ENCODE measurements around the gene FMO2. TPM values are rescaled to one million over a fixed set of nuclear protein-coding genes. Genes with fewer than 3 reads are reported as not detected.
"Not testable (repeated sequence)": the region's sequence is repeated elsewhere in the genome, so short reads cannot be mapped to it uniquely, and the experiment has no call there.

FMO2 gene
- total RNA-seq, 2 donors from 2014 or later = 0.76 to 1.4 TPM

DNA sequence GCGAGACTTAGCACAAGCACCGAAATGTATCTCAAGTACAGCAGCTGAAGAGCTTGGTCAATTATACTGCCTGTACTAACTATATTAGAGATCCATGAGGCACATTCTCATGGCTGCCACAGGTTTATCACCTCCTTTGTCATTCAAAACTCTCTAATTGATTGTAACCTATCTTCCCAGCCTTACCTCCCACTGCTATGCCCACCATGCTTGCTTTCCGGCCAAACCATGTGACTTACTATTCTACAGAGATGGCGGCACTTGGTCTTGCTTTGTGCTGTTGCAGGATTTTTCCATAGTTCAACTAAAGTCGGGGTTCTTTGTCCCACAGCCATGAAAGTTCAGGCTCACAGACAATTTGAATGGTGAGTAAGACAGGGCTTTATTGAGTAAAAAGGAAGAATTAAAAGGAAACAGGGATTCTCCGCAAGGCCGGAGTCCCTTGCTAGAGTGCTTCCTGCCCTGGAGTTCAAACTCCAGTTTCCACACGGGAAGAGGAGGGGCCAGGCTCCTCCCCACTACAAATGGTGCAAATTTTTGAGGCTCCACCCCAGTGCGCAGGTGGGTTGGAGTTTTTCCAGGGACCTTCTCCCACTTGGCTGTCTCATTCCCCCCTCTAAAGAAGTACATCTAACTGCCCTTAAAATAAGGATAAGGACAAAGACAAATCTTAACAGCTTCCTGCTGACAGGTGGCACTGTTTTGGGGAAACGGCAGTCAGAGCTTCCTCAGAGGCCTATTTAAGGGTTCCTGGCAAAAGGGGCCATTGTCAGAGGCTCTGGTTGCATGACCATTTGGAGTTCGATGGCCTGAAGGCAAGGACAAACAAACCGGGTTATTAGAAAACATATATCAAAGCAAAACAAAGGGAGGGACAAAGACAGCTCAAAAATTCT, 28.7 kb downstream of the FMO2 start:
- intact Hi-C loops (cut with DNase I, micrococcal nuclease) = no loop called here
- ATAC-seq = no peak
- no peak for DNase-seq

DNA sequence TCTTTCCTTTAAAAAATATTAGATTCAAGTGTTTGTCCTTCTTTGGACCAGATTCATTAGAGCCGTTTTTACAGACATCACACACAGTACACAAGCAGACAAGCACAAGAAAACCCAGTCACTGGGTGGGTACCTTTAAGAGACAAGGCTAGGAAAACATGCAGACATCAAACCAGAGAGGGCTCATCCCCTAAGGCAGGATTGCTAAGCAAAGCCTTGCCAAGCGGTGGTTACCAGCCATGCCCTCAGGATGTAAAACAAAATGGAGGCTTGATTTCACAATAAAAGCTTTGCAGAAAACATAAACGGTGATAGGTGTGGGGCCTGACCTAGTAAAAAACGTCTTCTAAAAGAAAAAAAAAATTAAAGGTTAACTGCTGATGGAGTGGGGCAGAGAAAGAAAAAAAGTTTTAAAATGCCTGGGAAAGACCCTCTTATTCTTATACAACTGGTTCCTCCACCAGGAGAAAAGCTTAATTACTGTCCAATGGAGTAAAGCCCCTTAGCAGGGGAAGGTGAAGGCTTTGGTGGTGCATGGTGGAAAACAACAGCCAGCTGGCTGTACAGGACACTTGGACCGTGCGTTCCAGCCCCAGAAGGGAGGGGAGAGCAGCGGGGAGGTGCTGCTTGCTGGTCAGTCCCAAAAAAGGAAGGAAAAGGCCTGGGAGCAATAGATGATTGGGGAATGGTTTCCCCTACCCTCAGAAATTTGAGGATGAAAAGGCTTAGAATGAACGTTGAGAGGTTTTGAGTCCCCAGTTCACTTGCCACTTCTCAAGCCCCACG, 32.8 kb downstream of the FMO2 start:
- DNase-seq (no peak), ATAC-seq (no peak)
- intact Hi-C loops (cut with DNase I, micrococcal nuclease) = no loop called here

DNA sequence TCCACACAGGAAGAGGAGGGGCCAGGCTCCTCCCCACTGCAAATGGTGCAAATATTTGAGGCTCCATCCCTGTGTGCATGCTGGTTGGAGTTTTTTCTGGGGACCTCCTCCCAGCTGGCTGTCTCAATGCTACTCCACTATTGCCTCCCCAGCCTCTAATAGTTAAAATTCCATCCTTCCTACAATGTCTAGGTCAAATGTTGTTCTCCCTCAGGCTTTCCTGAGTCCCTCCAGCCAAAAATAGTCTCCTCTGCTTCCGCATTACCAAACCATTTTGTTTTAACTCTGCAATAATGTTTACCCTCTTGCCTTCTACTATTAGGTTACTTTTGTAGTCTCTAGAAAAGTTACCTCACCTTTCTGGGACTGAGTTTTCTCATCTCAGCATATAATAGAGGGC, 33.6 kb downstream of the FMO2 start:
- DNase-seq = no peak
- intact Hi-C loops (cut with DNase I, micrococcal nuclease) = no loop called here
- no peak for ATAC-seq

DNA sequence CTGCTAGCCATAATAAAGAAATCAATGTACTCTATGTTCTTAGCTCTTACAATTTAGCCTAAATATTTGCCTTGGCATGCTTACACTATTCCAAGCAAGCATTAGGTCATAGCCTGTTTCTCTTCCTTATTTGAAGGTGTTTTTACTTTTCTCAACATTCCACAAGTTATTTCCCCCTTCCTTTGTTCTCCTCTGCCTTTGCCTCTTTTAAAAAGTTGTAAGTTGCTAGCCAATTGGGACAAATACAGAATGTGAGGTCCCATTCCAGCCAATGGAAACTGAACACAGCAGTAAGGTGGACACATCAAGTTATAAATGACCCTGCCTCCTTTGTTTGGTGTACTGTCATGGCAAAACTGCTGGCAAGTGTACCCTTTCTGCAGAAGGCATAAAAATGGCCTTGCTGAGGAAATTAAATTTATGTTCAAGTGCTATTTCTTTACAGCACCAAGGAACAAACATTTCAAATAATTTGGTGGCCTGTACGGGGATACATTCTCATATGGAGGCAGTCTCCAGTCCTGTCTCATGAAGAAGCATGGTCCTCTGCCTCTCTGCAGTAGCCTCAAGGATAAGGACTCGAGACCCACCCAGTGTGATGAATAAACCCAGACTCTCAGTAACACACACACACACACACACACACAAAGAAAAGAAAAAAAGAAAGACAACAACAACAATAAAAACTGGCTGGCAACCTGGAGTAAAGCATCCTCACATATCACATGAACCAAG, 34.4 kb downstream of the FMO2 start:
- ATAC-seq = no peak
- intact Hi-C loops (cut with DNase I, micrococcal nuclease) = loop anchor here in 1 of 2 donors (10.0 kb wide), 2 partner anchors 135 to 255 kb away; no protein-coding TSS in a partner anchor
- no peak for DNase-seq

DNA sequence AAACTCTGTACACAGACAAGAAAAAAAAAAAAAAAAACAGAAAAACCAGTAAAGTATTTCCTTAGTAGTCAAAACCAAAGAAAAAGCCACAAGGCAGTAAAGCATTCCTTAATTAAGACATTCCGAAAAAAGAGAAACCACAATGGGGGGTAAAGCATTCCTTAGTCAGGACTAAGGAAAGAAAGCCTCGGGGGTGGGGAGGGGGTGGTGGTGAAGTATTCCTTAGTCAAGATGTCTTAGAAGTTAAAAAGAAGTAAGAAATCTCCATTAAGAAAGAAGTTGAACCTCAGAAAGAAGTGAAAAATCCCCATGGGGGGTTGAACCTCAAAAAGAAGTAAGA, 35.0 kb downstream of the FMO2 start:
- ATAC-seq (no peak), DNase-seq (no peak)
- intact Hi-C loops (cut with DNase I, micrococcal nuclease) = loop anchor here in 1 of 2 donors (10.0 kb wide), 2 partner anchors 135 to 255 kb away; no protein-coding TSS in a partner anchor

DNA sequence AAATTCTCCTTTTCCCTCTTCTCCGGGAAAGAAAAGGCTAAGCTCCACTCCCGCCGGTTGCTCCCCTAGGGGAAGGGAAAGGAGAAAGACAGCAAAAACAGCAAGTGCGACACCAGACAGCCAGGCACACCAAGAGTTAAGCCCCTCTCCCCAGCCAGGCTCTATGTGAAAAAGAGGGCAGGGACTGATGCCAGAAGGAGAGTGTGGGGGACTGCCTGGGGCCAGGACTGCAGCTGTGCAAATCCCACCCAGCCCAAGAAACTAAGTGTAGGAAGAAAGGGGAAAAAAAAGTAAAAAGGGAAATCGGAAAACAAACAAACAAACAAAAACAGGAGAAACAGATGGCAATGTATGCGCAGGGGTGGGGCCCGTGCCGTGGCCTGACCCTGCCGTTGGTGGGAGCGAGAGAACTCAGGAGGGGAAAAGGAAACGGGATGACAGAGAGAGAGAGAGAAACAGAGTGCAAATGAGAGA, 35.5 kb downstream of the FMO2 start:
- DNase-seq (no peak), ATAC-seq (no peak)
- intact Hi-C loops (cut with DNase I, micrococcal nuclease) = loop anchor here in 1 of 2 donors (10.0 kb wide), 2 partner anchors 136 to 256 kb away; no protein-coding TSS in a partner anchor

DNA sequence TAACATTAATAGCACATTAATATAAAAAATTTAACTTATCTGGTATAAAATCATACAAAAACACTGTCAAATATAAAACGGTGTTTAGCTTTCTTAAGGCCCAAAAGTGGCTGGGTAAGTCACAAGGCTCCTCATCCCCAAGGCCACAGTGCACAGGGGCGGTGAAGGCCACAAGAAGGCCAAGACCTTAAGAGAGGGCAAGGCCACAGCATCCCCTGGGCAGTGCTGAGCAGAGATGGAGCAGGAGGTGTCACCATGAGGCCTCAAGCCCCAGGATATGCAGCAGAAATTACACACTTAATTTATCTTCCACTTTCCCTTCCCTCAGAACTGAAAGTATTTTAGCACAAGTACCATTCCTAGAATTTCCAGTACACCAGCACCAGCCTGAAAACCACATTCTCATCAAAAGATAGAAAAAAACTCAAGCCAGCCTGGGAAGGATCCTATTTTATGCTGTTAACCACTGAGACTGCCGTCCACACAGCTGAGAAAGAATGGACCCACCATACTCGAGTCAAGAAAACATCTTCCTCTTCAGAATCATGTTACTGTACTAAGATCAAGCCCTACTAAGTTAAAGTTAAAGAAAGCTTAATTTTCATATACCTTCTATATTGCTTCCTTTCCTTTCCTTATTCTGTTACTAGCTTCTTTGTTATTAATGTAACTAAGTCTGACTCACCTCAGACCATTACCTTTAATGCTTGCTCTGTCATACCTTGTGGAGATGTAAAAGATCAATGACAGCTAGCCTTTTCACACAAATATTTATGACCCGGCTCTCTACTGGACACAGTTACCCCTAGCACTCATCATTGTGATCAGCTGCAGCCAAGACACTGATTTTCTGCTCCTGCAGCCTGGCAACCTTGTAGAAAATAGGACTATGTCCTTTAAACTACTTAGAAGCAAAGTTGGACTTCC, 36.8 kb downstream of the FMO2 start:
- ATAC-seq = no peak
- no peak for DNase-seq
- intact Hi-C loops (cut with DNase I, micrococcal nuclease) = loop anchor here in 1 of 2 donors (10.0 kb wide), 2 partner anchors 137 to 257 kb away; no protein-coding TSS in a partner anchor

DNA sequence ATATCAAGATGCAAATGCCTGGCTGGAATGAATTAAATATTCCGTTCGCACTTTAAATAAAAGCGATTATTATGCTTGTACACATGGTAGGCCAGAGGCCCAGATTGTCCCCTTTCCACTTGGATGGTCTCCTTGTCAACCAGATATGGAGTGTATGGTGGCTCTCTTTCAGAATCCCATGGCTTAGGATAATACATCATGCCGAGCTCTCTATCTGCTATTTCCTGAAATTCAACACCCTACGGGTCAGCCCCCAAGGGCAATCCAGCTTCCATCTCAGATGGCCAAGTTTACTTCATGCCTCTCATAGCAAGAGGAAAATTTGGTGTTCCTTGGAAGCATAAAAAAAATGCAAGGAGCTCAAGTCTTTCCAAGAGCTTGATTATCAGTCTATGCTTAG, 37.8 kb downstream of the FMO2 start:
- ATAC-seq (no peak), DNase-seq (no peak)
- intact Hi-C loops (cut with DNase I, micrococcal nuclease) = loop anchor here in 1 of 2 donors (10.0 kb wide), 2 partner anchors 138 to 258 kb away; no protein-coding TSS in a partner anchor

DNA sequence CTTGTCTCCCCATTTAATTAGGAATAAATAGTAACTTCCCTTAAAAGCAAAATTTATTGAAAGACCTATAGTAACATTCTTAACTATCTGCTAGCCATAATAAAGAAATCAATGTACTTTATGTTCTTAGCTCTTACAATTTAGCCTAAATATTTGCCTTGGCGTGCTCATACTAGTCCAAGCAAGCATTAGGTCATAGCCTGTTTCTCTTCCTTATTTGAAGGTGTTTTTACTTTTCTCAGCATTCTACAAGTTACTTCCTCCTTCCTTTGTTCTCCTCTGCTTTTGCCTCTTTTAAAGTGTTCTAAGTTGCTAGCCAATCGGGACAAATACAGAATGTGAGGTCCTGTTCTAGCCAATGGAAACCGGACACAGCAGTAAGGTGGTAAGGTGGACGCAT, 39.2 kb downstream of the FMO2 start:
- intact Hi-C loops (cut with DNase I, micrococcal nuclease) = loop anchor here in 1 of 2 donors (10.0 kb wide), 2 partner anchors 139 to 259 kb away; no protein-coding TSS in a partner anchor
- not testable (repeated sequence) for DNase-seq, ATAC-seq

DNA sequence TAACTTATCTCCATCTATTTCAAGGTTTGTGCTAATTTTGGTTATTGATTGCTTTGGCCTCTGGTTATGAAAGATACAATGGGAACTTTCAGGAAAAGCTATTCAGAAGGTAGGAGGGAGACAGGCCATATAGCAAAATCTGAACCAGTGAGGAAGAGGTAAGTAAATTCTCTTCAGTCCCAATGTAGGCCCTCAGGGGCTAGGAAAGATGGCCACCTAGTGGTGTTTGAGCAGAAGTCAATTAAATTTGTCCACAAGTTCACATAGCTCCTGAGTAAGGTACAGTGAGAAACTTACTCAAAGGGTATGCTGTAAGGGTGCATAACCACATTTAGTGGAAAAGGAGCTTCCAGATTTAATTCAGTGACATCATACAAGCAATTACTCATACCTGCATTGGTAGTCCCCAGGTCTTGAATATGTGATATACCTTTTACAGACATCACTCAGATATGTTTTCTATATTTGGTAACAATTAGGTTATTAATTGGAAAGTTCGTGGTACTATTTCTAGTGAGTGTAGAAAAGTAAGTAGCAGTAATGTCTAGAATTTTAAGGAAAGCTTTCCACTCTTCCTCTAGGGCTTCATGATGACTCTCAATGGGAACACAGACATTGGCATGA, 41.8 kb downstream of the FMO2 start:
- DNase-seq (peak in 1 of 2 donors; percentile 26), ATAC-seq (peak; percentile 94)

DNA sequence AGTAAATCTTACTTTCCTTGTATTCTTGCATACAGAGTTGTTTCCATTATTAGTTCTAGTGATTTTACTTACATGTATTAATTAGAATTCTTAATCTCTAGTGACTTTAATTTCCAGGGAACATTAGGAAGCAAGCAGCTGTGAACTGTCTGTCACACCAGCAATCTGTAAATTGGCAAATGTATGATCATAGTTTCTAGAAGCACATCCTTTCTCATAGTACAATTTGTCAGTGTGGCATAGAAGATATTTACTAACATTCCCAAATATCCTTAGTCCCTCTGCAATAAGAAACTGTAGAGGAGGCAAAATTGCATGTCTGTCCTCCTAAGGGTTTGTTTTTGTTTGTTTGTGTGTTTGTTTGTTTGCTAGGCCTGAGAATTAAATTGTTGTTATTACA, 46.2 kb downstream of the FMO2 start:
- no peak for ATAC-seq
- intact Hi-C loops (cut with DNase I, micrococcal nuclease) = no loop called here
- DNase-seq = no peak

More for the DNA sequence above, 41.8 kb downstream of the FMO2 start:
- intact Hi-C loops (cut with DNase I, micrococcal nuclease) = loop anchor here in 1 of 2 donors (10.0 kb wide), 2 partner anchors 142 to 262 kb away; no protein-coding TSS in a partner anchor

DNA sequence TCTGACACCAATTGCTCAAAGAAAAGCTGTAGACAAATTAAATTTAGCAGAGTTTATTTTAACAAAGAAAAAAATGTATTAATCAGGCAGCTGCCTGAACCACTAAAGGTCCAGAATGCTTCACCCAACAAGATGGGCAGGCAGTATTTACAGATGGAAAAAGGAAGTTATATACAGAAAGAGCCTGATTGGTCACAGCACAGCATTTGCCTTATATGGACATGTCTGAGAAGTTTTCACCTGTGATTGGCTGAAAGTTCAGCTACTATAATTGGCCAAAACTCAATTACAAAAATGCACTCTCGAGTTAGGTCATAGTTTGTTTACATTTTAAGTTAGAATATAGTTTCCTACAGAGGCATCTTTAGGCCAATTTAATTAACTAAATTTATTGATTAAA, 48.1 kb downstream of the FMO2 start:
- intact Hi-C loops (cut with DNase I, micrococcal nuclease) = no loop called here
- ATAC-seq (no peak), DNase-seq (no peak)

DNA sequence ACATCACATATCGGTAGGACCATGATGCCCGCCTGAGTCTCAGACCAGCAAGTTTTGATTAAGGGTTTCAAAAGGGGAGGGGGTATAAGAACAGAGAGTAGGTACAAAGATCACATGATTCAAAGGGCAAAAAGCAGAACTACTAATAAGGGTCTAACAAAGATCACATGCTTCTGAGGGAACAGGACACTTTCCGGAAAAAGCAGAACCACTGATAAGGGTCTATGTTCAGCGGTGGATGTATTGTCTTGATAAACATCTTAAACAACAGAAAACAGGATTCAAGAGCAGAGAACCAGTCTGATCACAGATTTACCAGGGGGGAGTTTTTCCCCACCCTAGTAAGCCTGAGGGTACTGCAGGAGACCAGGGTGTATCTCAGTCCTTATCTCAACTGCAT, 51.1 kb downstream of the FMO2 start:
- intact Hi-C loops (cut with DNase I, micrococcal nuclease); ATAC-seq; DNase-seq: not testable (repeated sequence)

DNA sequence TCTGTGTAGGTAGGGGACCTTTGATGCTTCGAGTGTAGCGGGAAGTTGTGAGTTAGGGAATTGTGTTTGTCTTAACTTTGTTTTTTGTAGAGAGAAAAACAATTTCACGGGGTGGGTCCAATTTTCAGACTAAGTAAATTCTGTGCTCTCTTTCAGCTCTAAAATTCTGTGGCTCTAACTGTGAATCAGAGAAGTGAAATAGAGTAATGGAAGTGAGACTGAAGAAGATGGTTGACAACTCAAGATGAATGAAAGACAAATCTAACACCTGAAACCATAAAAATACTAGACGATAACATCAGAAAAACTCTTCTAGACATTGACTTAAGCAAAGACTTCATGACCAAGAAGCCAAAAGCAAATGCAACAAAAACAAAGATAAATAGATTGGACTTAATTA, 58.8 kb downstream of the FMO2 start:
- intact Hi-C loops (cut with DNase I, micrococcal nuclease) = loop anchor here in 1 of 2 donors (10.0 kb wide), 1 partner anchor 71 kb away; the partner anchor contains the start of gene FMO4
- DNase-seq = no peak
- ATAC-seq = no peak

DNA sequence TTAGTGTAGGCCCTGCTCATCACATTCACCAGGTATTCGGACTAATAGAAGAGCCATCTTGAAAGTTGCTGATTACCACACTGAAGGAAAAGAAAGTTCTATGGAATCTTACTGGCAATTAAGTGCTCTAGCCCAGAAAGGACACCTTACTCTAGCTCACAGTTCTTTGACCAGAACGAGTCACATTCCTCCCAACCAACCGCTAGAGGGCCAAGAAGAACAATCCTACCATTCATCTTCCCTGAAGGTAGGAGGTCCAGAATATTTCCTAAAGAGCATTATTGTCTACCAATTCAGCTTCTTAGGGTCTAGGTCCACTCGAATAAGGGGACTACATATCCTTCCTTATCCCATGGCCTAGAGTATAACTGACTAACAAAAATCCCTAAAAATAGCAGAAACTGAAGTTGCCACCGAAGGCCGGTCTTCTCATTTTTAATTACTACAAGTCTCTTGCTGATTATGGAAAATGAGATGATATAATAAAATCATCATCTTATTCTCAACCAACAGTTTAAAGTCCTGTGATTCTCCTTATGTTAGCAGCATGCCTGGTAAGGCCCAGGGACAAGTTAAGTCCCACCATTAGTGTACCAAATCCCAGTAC, 60.5 kb downstream of the FMO2 start:
- peak; percentile 77 for ATAC-seq
- intact Hi-C loops (cut with DNase I, micrococcal nuclease) = loop anchor here in 1 of 2 donors (10.0 kb wide), 1 partner anchor 69 kb away; the partner anchor contains the start of gene FMO4
- peak in 1 of 2 donors; percentile 20 for DNase-seq

DNA sequence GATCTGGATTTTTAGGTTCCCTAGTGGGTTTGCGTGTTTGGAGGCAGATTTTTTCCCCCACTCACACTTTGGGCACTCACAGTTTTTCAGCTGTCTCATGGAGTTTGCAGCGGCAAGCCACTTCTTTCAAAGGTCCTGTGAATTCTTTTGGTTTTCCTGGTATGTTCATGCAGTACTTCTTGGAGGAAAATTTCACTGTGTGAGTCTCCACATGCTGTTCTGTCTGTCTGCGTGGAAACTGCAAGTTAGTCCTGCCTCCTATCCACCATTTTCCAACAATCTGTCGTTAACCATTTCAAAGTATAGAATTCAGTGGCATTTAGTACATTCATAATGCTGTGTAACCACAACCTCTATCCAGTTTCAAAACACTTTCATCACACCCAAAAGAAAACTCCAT, 62.4 kb downstream of the FMO2 start:
- ATAC-seq (no peak), DNase-seq (no peak)
- intact Hi-C loops (cut with DNase I, micrococcal nuclease) = loop anchor here in 1 of 2 donors (10.0 kb wide), 1 partner anchor 67 kb away; the partner anchor contains the start of gene FMO4
